ENCODE measurements around the gene TOR1AIP2. TPM values are rescaled to one million over a fixed set of nuclear protein-coding genes. Genes with fewer than 3 reads are reported as not detected.

The TOR1AIP2 gene
- total RNA-seq, 1 donor from 2014 or later = 64.2 TPM

DNA sequence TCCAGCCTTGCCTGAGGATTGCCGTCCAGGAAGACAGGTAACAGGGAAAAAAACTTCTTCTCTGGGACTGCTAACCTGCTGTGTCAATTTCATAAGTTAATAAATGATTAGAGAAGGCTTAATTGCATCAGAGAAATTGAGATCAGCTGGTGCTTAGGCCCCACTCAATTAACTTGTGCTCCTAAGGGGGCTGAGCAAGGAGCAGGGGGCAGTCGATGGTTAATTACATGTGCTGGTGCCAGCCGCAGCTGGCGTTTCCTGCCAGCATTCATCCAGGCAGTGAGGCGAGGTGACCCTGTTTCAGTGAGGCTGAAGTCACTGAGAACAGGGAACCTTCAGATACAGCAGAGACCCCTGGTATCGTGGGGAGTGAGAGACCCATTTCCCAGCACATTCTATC lies 74.5 kb downstream of the TOR1AIP2 start:
- no peak for DNase-seq (ENCODE audit: low read depth)
- no peak for FAIRE-seq
- Histone ChIP-seq H3K4me3 (ENCODE audit: low read depth, low read length) (no peak overlapping the region), H3K27me3 (ENCODE audit: control insufficient read depth, insufficient read depth, low read length) (no peaks in the 10 kb centered on the region), H3K36me3 (ENCODE audit: control insufficient read depth, insufficient read depth, low read length) (no peaks in the 10 kb centered on the region)
- TF ChIP-seq, protein P1, sequence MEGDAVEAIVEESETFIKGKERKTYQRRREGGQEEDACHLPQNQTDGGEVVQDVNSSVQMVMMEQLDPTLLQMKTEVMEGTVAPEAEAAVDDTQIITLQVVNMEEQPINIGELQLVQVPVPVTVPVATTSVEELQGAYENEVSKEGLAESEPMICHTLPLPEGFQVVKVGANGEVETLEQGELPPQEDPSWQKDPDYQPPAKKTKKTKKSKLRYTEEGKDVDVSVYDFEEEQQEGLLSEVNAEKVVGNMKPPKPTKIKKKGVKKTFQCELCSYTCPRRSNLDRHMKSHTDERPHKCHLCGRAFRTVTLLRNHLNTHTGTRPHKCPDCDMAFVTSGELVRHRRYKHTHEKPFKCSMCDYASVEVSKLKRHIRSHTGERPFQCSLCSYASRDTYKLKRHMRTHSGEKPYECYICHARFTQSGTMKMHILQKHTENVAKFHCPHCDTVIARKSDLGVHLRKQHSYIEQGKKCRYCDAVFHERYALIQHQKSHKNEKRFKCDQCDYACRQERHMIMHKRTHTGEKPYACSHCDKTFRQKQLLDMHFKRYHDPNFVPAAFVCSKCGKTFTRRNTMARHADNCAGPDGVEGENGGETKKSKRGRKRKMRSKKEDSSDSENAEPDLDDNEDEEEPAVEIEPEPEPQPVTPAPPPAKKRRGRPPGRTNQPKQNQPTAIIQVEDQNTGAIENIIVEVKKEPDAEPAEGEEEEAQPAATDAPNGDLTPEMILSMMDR (IDR thresholded peaks at IDR 0.05; ENCODE audit: insufficient read depth, low read length, severe bottlenecking) = no peak

DNA sequence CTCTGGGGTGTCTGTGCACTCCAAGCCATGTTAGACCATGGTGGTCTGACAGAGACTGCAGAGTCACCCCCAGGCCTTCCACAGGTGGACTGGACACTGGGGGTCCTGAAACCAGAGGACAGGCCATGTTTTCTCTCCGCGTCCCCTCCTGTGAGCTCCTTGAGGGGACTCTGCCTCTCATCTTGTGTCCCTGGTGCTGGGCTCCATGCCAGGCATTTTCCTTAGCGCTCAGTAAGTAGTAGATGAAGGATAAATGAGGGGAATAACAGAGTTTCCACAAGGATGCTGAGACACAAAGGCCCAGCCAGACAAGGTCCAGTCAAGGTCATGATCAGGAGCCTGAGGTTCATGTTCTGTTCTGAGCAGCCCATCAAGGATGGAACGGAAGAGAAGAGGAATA lies 77.1 kb downstream of the TOR1AIP2 start:
- H3K4me3 ChIP-seq (ENCODE audit: low read depth, low read length) = no peak overlapping the region
- no peaks in the 10 kb centered on the region for H3K36me3 ChIP-seq (ENCODE audit: control insufficient read depth, insufficient read depth, low read length)
- DNase-seq (ENCODE audit: low read depth) (no peak), FAIRE-seq (no peak)
- TF ChIP-seq, protein P1 (IDR thresholded peaks at IDR 0.05; ENCODE audit: insufficient read depth, low read length, severe bottlenecking) = no peak
- H3K27me3 ChIP-seq (ENCODE audit: control insufficient read depth, insufficient read depth, low read length) = no peaks in the 10 kb centered on the region

DNA sequence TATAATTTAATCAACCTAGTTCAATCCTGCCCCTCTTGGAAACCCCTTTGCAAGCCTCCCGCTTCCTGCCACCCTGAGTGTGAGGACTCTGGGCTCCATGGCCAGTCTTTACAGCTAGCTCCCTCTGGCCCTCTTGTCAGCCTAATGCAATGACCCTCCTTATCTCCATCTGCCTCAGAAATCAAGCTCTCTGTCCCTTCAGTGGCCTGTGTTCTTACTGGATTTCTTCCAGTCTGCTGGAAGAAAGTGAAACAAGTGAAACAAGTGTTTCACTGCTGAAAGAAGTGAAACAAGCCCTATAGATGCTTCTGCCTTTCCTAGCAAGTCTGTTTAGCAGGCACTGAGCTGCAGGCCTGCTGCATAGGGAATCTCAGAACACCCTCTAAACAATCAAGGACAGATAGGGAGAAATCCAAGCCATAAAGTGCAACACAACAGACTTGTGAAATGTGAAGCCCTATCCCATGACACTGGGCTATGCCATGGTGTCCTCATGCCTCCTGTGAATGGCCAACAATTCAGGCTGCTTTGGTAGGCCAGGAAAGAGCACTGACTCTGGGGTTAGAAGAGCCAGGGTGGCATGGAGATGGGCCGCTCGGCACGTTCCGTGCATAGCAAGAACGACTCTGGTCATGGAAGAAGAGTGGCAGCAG lies 78.6 kb downstream of the TOR1AIP2 start:
- no peak overlapping the region for H3K4me3 ChIP-seq (ENCODE audit: low read depth, low read length)
- no peak for FAIRE-seq
- TF ChIP-seq, protein P1 (IDR thresholded peaks at IDR 0.05; ENCODE audit: insufficient read depth, low read length, severe bottlenecking) = no peak
- H3K36me3 ChIP-seq (ENCODE audit: control insufficient read depth, insufficient read depth, low read length) = no peaks in the 10 kb centered on the region
- H3K27me3 ChIP-seq (ENCODE audit: control insufficient read depth, insufficient read depth, low read length) = no peaks in the 10 kb centered on the region
- no peak for DNase-seq (ENCODE audit: low read depth)

DNA sequence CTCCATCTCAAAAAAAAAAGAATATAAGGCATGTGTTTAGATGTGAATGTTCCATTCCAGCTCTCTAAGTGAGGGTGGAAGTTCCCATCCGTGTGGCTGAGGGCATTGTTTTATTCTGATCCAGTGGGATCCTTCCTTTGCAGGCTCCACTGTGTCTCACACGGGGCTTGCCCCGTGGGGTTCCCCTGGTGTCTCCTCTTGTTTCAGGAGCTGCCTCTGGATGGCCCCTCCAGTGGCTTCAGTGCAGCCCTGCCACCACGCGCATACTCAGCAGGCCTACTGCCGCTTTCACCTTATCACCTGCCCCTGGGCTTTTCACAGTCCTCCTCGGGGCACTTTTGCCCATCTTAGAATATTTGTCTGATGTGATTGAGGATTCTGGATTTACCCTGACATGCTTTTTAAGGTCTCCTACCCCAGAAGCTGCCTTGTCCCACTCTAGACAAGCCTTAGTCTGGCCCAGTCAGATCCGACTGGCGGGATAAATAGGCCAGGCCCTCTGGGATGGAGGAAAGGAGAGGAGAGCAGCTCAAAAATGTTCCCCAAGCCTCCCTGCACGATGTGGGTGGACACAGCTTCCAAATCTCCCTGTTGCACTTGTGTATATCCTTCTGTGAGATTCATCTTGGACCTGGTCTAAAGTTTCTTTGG lies 79.3 kb downstream of the TOR1AIP2 start:
- Histone ChIP-seq H3K36me3 (ENCODE audit: control insufficient read depth, insufficient read depth, low read length) (no peaks in the 10 kb centered on the region), H3K4me3 (ENCODE audit: low read depth, low read length) (no peak overlapping the region), H3K27me3 (ENCODE audit: control insufficient read depth, insufficient read depth, low read length) (no peaks in the 10 kb centered on the region)
- TF ChIP-seq, protein P1 (IDR thresholded peaks at IDR 0.05; ENCODE audit: insufficient read depth, low read length, severe bottlenecking) = no peak
- FAIRE-seq (no peak), DNase-seq (ENCODE audit: low read depth) (no peak)

DNA sequence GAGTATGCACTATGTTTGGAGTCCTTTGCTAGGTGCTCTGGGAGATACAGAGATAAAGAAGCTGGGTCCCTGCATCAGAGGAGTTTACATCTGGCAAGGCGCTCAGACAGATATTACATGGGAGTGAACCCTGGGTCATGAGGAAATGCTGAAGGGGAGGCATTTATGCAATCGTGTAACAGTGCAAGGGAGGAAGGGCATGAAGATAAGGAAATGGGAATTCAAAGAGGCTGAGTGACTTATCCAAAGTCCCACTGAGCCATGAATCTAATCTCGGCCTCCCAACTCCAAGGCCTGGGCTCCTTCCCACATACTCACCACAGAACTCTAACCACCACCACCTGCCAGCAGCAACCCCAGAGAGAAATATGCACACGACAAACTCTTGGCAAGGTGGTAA lies 82.9 kb downstream of the TOR1AIP2 start:
- H3K36me3 ChIP-seq (ENCODE audit: control insufficient read depth, insufficient read depth, low read length) = no peaks in the 10 kb centered on the region
- H3K27me3 ChIP-seq (ENCODE audit: control insufficient read depth, insufficient read depth, low read length) = no peaks in the 10 kb centered on the region
- no peak for FAIRE-seq
- H3K4me3 ChIP-seq (ENCODE audit: low read depth, low read length) = no peak overlapping the region
- DNase-seq (ENCODE audit: low read depth) = no peak
- TF ChIP-seq, protein P1 (IDR thresholded peaks at IDR 0.05; ENCODE audit: insufficient read depth, low read length, severe bottlenecking) = no peak
